Lung (tissue), 12 donors: ENCODE measurements around the gene CD2BP2. TPM values are rescaled to one million over a fixed set of nuclear protein-coding genes. Genes with fewer than 3 reads are reported as not detected.
A peak's percentile ranks its signal among the peaks of the same experiment; 100 is the strongest.

Experiments used
- ATAC-seq: fragments of 200-7000 bp; cut with Tn5 transposase; one replicate; pipeline ENCODE4 v1.9.1; 2020; ENCODE audit warnings: moderate number of reproducible peaks; ENCODE audit not compliant: insufficient read depth, low FRiP score
- DNase-seq, 3 donors: peaks; one replicate each; pipeline ENCODE4 v3.0.0-alpha.2; 2013 to 2017
- H3K27ac ChIP-seq, 2 donors: one replicate each; pipeline ENCODE4 v1.5.1; 2013; ENCODE audit warnings: mild to moderate bottlenecking in 2 of 2, moderate library complexity in 2 of 2, control low read depth in 1 of 2, inconsistent platforms in 1 of 2, low read depth in 1 of 2, low read length in 1 of 2
- H3K27me3 ChIP-seq, 3 donors: one replicate each; pipeline ENCODE4 v1.5.1; 2013; ENCODE audit warnings: low read length in 2 of 3; ENCODE audit not compliant: control insufficient read depth in 3 of 3, insufficient read depth in 3 of 3
- H3K36me3 ChIP-seq, 4 donors: one replicate each; pipeline ENCODE4 v1.5.1; 2013; ENCODE audit warnings: low read length in 4 of 4, mild to moderate bottlenecking in 1 of 4, moderate library complexity in 1 of 4; ENCODE audit not compliant: control insufficient read depth in 4 of 4, insufficient read depth in 4 of 4
- H3K4me1 ChIP-seq, 5 donors: one replicate each; pipeline ENCODE4 v1.5.1; 2013; ENCODE audit warnings: low read length in 5 of 5, mild to moderate bottlenecking in 2 of 5, moderate library complexity in 1 of 5; ENCODE audit not compliant: control insufficient read depth in 5 of 5, insufficient read depth in 5 of 5
- H3K4me3 ChIP-seq: one replicate; pipeline ENCODE4 v1.5.1; 2013; ENCODE audit warnings: mild to moderate bottlenecking, control low read depth, moderate library complexity
- H3K9ac ChIP-seq, 2 donors: one replicate each; pipeline ENCODE4 v1.5.1; 2013; ENCODE audit warnings: low read length in 2 of 2, control low read depth in 1 of 2; ENCODE audit not compliant: insufficient read depth in 1 of 2
- H3K9me3 ChIP-seq, 4 donors: one replicate each; pipeline ENCODE4 v1.5.1; 2013; ENCODE audit warnings: low read length in 3 of 4, mild to moderate bottlenecking in 1 of 4, moderate library complexity in 1 of 4; ENCODE audit not compliant: control insufficient read depth in 4 of 4, insufficient read depth in 3 of 4
- CTCF ChIP-seq: IDR thresholded peaks from 2 replicates; pipeline ENCODE4 v1.5.1; 2012; ENCODE audit warnings: mild to moderate bottlenecking; ENCODE audit errors: control extremely low read depth, extremely low read depth
- WGBS, 2 donors: extraction: QIAGEN DNeasy Blood & Tissue Kit; methylation state at CpG; one replicate each; pipeline ENCODE4 v1.1.7; 2013; 5-methylcytosine and 5-hydroxymethylcytosine counted together
- polyA plus RNA-seq, 2 donors: library from polyadenylated mRNA; stranded (reverse); fragments of 200-250 nt; gene quantifications; one replicate each; pipeline ENCODE4 v1.2.1, GENCODE V29; 2013
- total RNA-seq, 2 donors: library from RNA; depleted of rRNA in 1 of 2; stranded (reverse); fragments of >200 nt in 1 of 2; gene quantifications; one replicate each; pipeline ENCODE4 v1.2.1, GENCODE V29; 2014 to 2021
- donor health status: control.
- donor health status: control.
- donor health status: Bipolar disorder and iron deficiency.
- donor health status: healthy.
- donor health status: DM: yes; HTN: yes; CAD: no.

The CD2BP2 gene
- total and polyA plus RNA-seq, 4 donors = 37.5 to 69.8 (median 46.3) TPM

- Histone ChIP-seq H3K9ac (no peak overlapping the region), H3K27me3 (no peaks in the 10 kb centered on the region), H3K36me3 (peaks cover 0 to 44% (median 15%) of the 10 kb centered on the region in 4 donors), H3K9me3 (no peaks in the 10 kb centered on the region), H3K4me1 (peaks cover 5 to 25% (median 8%) of the 10 kb centered on the region in 5 donors), H3K4me3 (no peak overlapping the region), H3K27ac (peak overlapping the region in 1 of 2 donors; percentile 97)
- TF ChIP-seq CTCF = no peak
- ATAC-seq (no peak), DNase-seq (no peak)
- 64 to 71% methylated on average over 5 of the region's 5 CpGs for WGBS, 2 donors
These were observed 2.1 kb upstream of the CD2BP2 start for GRCh38 chr16:30357085-30357714.

DNA sequence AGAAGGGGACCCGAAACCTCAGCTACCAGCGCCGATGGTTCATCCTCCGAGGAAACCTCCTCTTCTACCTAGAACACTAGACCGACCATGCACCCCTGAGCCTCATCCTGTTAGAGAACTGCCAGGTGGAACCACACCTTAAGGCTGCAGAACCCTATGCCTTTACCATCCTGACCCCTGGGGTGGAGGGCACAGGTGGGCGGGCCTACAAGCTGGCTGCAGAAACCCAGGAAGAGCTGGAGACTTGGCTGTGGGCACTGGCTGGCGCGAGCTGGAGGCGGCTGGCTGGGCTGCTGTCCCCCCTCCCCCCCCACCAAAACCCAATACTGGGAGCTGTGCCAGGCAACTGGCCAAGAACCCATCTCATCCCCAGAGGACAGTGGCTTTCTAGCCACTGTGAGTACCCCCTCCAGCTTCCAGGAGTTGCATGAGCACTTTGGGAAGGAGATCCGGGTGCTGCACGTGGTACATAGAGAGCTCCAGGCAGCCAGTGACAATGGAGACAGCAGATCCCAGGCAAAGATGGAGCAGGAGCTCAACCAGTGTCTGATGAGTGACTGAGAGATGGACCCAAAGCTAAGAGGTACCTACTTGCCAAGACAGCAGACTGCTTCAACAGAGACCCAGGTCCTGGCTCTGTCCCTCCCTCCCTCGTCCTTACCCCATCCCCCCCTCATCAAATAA lies 1.4 kb upstream of the CD2BP2 start:
- no peaks in the 10 kb centered on the region for H3K9me3 ChIP-seq
- peak overlapping the region in 1 of 2 donors; percentile 97 for H3K27ac ChIP-seq
- H3K4me3 ChIP-seq = no peak overlapping the region
- no peaks in the 10 kb centered on the region for H3K27me3 ChIP-seq
- 73 to 78% methylated on average over 12 of the region's 12 CpGs for WGBS, 2 donors
- H3K4me1 ChIP-seq = peaks cover 5 to 30% (median 8%) of the 10 kb centered on the region in 5 donors
- DNase-seq = no peak
- TF ChIP-seq CTCF = no peak
- no peak for ATAC-seq
- no peak overlapping the region for H3K9ac ChIP-seq
- H3K36me3 ChIP-seq = peaks cover 0 to 49% (median 17%) of the 10 kb centered on the region in 4 donors

DNA sequence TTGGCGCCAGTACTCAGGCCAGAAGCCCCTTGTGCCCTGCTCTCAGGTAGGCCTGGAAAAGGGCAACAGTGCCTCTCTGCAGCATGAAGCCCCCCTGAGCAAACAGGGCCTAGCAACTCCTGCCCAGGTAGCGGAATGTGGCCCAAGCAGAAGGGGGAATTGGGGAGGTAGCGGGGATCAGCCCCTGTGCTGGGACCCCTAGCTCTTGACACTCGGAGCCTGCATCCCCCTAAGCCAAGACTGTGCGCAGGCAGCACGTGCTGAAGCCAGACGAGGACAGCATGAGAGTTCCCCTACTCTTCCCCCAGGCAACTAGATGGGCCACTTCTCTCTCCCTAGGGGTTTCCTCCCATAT lies 823 bp upstream of the CD2BP2 start:
- whole genome bisulfite sequencing, 2 donors = 46 to 52% methylated on average over 7 of the region's 7 CpGs

More for the DNA sequence above, 823 bp upstream of the CD2BP2 start:
- Histone ChIP-seq H3K4me3 (peak overlapping the region; percentile 68), H3K9ac (peak overlapping the region; percentile 83 to 90), H3K9me3 (no peaks in the 10 kb centered on the region), H3K27ac (peak overlapping the region; percentile 84 to 97), H3K36me3 (peaks cover 0 to 51% (median 18%) of the 10 kb centered on the region in 4 donors), H3K27me3 (no peaks in the 10 kb centered on the region), H3K4me1 (peaks cover 5 to 30% (median 8%) of the 10 kb centered on the region in 5 donors)
- no peak for TF ChIP-seq CTCF
- ATAC-seq (no peak), DNase-seq (no peak)
